ENCODE data around the gene ONECUT1.

GRCh38 chr15:52717924-52718323 lies 72.2 kb downstream of the ONECUT1 start:
- TF ChIP-seq CTCF (IDR thresholded peaks at IDR 0.05) = no peak
- no peak for TF ChIP-seq POLR2A (IDR thresholded peaks at IDR 0.05)

Measured in ovary (tissue), 3 donors.